Measurements from ENCODE around the gene PGA5.

PGA5 gene

DNA sequence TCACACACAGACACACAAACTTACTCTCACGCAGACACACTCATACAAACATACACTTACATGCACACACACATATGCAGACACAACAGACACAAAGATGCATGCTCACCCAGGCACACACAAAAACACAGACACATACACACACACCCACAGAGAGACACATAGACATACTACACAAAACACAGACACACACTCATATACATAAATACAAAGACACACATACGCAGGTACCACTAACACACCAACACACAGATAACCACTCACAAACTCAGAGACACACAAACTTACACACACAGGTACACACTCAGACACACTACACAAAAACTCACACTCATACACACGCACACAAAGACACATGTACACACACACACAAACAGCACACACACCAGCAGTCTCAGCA lies 31.8 kb downstream of the PGA5 start:
- Histone ChIP-seq H3K9ac (ENCODE audit: low read length) (no peak overlapping the region), H3K4me1 (ENCODE audit: insufficient read depth, low read length) (no peaks in the 10 kb centered on the region), H3K4me3 (ENCODE audit: low read depth in 1 of 2, low read length in 2 of 2) (no peak overlapping the region), H3K27me3 (ENCODE audit: control insufficient read depth in 1 of 2, insufficient read depth in 2 of 2, low read length in 2 of 2) (no peaks in the 10 kb centered on the region), H3K27ac (ENCODE audit: low read depth, low read length) (no peak overlapping the region), H3K9me3 (ENCODE audit: low read length) (no peaks in the 10 kb centered on the region), H3K36me3 (ENCODE audit: insufficient read depth, low read length) (no peaks in the 10 kb centered on the region)

- no peak overlapping the region for H3K27ac ChIP-seq (ENCODE audit: low read depth, low read length)
- no peak overlapping the region for H3K9ac ChIP-seq (ENCODE audit: low read length)
- H3K4me3 ChIP-seq (ENCODE audit: low read depth in 1 of 2, low read length in 2 of 2): no peak overlapping the region
- no peaks in the 10 kb centered on the region for H3K27me3 ChIP-seq (ENCODE audit: control insufficient read depth in 1 of 2, insufficient read depth in 2 of 2, low read length in 2 of 2)
- no peaks in the 10 kb centered on the region for H3K9me3 ChIP-seq (ENCODE audit: low read length)
- H3K36me3 ChIP-seq (ENCODE audit: insufficient read depth, low read length): no peaks in the 10 kb centered on the region
- H3K4me1 ChIP-seq (ENCODE audit: insufficient read depth, low read length): no peaks in the 10 kb centered on the region
Observed at GRCh38 chr11:61273178-61274078, 32.5 kb downstream of the PGA5 start.

GRCh38 chr11:61274084-61274483 lies 33.1 kb downstream of the PGA5 start:
- Histone ChIP-seq H3K27ac (ENCODE audit: low read depth, low read length) (no peak overlapping the region), H3K27me3 (ENCODE audit: control insufficient read depth in 1 of 2, insufficient read depth in 2 of 2, low read length in 2 of 2) (no peaks in the 10 kb centered on the region), H3K4me1 (ENCODE audit: insufficient read depth, low read length) (no peaks in the 10 kb centered on the region), H3K9ac (ENCODE audit: low read length) (no peak overlapping the region), H3K4me3 (ENCODE audit: low read depth in 1 of 2, low read length in 2 of 2) (no peak overlapping the region), H3K36me3 (ENCODE audit: insufficient read depth, low read length) (no peaks in the 10 kb centered on the region), H3K9me3 (ENCODE audit: low read length) (no peaks in the 10 kb centered on the region)

DNA sequence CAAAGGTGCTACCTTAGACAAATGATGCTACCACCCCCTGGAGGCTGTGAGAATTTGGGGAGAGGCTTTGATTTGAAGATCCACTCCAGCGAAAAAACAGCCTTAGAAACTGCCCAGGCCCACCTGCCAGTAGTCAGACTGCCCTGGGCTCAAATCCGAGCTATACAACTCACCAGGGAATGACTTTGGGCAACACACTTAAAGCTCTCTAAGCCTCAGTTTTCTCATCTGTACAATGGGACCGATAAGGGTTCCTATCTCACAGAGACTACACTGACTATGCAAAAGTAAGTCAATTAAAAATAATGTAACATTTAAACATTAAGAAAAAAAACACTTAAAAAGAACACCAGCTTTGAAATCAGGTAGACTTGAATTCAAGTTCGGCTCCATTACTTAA lies 34.2 kb downstream of the PGA5 start:
- H3K27me3 ChIP-seq (ENCODE audit: control insufficient read depth in 1 of 2, insufficient read depth in 2 of 2, low read length in 2 of 2): no peaks in the 10 kb centered on the region
- H3K27ac ChIP-seq (ENCODE audit: low read depth, low read length): no peak overlapping the region
- no peaks in the 10 kb centered on the region for H3K36me3 ChIP-seq (ENCODE audit: insufficient read depth, low read length)
- H3K9ac ChIP-seq (ENCODE audit: low read length): no peak overlapping the region
- H3K9me3 ChIP-seq (ENCODE audit: low read length): no peaks in the 10 kb centered on the region
- H3K4me3 ChIP-seq (ENCODE audit: low read depth in 1 of 2, low read length in 2 of 2): no peak overlapping the region
- H3K4me1 ChIP-seq (ENCODE audit: insufficient read depth, low read length): no peaks in the 10 kb centered on the region

DNA sequence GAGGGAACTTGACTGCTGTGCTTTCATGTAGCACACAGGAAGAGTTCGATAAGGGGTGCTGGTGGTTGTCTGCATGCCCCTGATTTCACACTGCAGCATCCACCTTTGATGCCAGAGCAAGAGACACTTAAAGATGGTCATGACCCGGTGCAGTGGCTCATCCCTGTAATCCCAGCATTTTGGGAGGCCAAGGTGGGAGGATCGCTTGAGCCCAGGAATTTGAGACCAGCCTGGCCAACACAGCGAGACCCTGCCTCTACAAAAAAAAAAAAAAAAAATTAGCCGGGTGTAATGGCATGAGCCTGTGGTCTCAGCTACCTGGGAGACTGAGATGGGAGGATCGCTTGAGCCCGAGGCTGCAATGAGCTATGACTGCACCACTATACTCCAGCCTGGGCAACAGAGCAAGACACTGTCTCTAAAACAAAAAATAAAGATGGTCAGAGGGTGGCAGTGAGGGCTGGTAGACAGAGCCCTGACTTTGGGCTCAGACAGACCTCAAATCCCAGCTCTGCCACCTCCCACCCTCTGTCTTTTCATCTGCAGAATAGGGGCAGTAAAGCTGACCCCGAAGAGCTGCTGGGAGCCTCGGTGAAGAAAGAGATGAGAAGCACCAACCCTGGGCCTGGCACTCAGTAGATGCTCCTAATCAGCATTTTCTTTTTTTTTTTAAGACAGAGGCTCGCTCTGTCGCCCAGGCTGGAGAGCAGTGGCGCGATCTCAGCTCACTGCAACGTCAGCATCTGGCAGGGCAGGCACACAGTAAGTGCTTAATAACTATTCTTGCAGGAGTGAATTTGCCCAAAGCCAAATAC lies 36.4 kb downstream of the PGA5 start:
- H3K36me3 ChIP-seq (ENCODE audit: insufficient read depth, low read length): no peaks in the 10 kb centered on the region
- H3K9ac ChIP-seq (ENCODE audit: low read length): no peak overlapping the region
- H3K4me1 ChIP-seq (ENCODE audit: insufficient read depth, low read length): no peaks in the 10 kb centered on the region
- no peak overlapping the region for H3K4me3 ChIP-seq (ENCODE audit: low read depth in 1 of 2, low read length in 2 of 2)
- no peak overlapping the region for H3K27ac ChIP-seq (ENCODE audit: low read depth, low read length)
- peaks cover 0 to 9% of the 10 kb centered on the region in 2 donors for H3K27me3 ChIP-seq (ENCODE audit: control insufficient read depth in 1 of 2, insufficient read depth in 2 of 2, low read length in 2 of 2)
- H3K9me3 ChIP-seq (ENCODE audit: low read length): no peaks in the 10 kb centered on the region

DNA sequence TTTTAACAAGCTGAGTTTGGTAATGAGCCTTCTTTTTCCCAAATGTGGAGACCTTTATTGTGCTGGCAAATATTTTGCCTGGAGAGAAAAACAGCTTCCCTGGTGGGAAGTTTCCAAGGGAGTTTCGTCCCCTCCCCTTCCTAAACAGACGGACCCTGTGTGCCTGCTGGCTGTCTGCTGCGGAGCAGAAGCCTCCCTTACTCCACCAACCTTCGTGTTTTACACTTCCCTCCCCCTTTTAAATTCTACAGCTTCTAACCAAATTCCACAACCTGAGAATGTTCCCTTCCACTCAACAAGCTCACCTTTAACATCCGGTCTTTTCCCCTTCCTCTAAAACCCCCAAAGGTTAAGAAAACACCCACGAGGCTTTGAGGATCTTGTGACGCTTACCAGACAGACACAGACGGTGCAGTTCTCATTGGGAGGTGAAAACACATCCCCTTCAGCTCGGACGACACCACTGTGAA lies 37.1 kb downstream of the PGA5 start:
- no peak overlapping the region for H3K4me3 ChIP-seq (ENCODE audit: low read depth in 1 of 2, low read length in 2 of 2)
- H3K36me3 ChIP-seq (ENCODE audit: insufficient read depth, low read length): no peaks in the 10 kb centered on the region
- peaks cover 0 to 9% of the 10 kb centered on the region in 2 donors for H3K27me3 ChIP-seq (ENCODE audit: control insufficient read depth in 1 of 2, insufficient read depth in 2 of 2, low read length in 2 of 2)
- no peak overlapping the region for H3K27ac ChIP-seq (ENCODE audit: low read depth, low read length)
- no peak overlapping the region for H3K9ac ChIP-seq (ENCODE audit: low read length)
- no peaks in the 10 kb centered on the region for H3K4me1 ChIP-seq (ENCODE audit: insufficient read depth, low read length)
- no peaks in the 10 kb centered on the region for H3K9me3 ChIP-seq (ENCODE audit: low read length)

- Histone ChIP-seq H3K36me3 (ENCODE audit: insufficient read depth, low read length) (no peaks in the 10 kb centered on the region), H3K9me3 (ENCODE audit: low read length) (no peaks in the 10 kb centered on the region), H3K4me1 (ENCODE audit: insufficient read depth, low read length) (no peaks in the 10 kb centered on the region), H3K9ac (ENCODE audit: low read length) (no peak overlapping the region), H3K27ac (ENCODE audit: low read depth, low read length) (no peak overlapping the region), H3K27me3 (ENCODE audit: control insufficient read depth in 1 of 2, insufficient read depth in 2 of 2, low read length in 2 of 2) (peaks cover 0 to 9% of the 10 kb centered on the region in 2 donors), H3K4me3 (ENCODE audit: low read depth in 1 of 2, low read length in 2 of 2) (no peak overlapping the region)
Observed at GRCh38 chr11:61279934-61280659, 39.1 kb downstream of the PGA5 start.

DNA sequence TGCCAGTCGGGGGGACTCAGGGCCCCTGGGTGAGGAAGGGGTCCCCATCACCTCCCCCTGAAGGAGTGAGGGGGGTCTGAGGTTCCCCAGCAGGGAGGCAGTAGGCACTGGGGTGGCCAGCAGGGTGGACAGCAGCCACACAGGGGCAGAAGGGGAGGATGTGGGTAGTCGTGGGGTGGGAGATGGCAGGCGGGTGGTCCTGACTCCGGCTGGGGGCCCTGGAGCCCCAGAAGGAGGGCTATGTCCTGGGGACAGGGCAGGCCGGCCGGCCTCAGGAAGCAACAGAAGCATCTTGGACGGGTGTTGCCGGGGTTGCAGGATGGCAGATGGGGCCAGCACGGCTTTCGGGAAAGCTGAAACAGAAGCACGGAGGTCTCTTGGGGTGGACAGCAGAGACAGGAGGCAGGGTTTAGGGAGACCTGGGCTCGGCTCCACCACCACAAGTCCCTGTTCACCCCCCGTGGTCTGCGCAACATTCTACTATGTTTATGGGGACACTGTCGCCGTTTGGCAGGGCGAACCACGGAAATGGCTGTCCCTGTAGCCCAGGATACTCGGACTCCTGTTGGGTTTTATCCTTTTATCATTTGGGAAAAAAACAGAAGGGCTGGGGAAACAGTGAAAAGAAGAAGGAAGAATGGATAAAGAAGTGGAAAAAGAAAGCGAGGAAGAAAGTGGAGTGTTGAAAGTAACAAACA lies 40.1 kb downstream of the PGA5 start:
- Histone ChIP-seq H3K9ac (ENCODE audit: low read length) (no peak overlapping the region), H3K9me3 (ENCODE audit: low read length) (no peaks in the 10 kb centered on the region), H3K27me3 (ENCODE audit: control insufficient read depth in 1 of 2, insufficient read depth in 2 of 2, low read length in 2 of 2) (peaks cover 0 to 9% of the 10 kb centered on the region in 2 donors), H3K27ac (ENCODE audit: low read depth, low read length) (no peak overlapping the region), H3K4me3 (ENCODE audit: low read depth in 1 of 2, low read length in 2 of 2) (no peak overlapping the region), H3K36me3 (ENCODE audit: insufficient read depth, low read length) (no peaks in the 10 kb centered on the region), H3K4me1 (ENCODE audit: insufficient read depth, low read length) (no peaks in the 10 kb centered on the region)

DNA sequence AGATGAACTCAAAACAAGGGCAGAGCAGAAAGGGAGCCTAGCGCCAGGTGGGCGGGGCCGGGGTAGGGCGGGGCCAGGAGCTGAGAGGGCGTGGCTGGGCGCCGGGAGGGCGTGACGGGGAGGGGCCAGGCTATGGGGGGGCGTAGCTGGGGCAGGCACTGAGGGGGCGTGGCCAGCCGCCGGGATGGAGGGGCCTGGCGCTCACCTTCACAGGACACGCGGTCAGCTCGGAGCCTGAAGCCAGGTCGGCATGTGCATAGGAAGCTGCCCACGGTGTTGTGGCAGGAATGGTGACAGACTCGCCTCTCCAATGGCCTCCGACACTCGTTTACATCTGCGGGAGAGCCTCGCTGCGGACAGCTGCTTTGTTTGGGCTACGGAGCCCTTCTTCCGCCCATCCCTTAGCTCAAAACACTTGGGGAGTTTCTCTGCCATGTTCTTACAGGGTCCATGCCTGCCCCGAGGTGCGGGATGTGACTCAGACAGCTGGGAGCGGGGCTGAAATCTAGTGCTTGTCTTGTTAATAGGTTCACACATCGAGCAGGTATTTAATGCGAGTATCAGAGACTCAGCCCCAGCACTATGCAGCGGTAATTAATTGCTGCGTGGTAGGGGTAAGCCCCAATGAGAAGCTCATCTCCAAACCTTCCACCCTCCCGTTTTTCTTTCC lies 40.7 kb downstream of the PGA5 start:
- Histone ChIP-seq H3K9ac (ENCODE audit: low read length) (no peak overlapping the region), H3K27ac (ENCODE audit: low read depth, low read length) (no peak overlapping the region), H3K9me3 (ENCODE audit: low read length) (no peaks in the 10 kb centered on the region), H3K27me3 (ENCODE audit: control insufficient read depth in 1 of 2, insufficient read depth in 2 of 2, low read length in 2 of 2) (peaks cover 0 to 9% of the 10 kb centered on the region in 2 donors), H3K4me1 (ENCODE audit: insufficient read depth, low read length) (no peaks in the 10 kb centered on the region), H3K36me3 (ENCODE audit: insufficient read depth, low read length) (no peaks in the 10 kb centered on the region), H3K4me3 (ENCODE audit: low read depth in 1 of 2, low read length in 2 of 2) (no peak overlapping the region)

- Histone ChIP-seq H3K27ac (ENCODE audit: low read depth, low read length) (no peak overlapping the region), H3K4me3 (ENCODE audit: low read depth in 1 of 2, low read length in 2 of 2) (no peak overlapping the region), H3K36me3 (ENCODE audit: insufficient read depth, low read length) (no peaks in the 10 kb centered on the region), H3K9ac (ENCODE audit: low read length) (no peak overlapping the region), H3K27me3 (ENCODE audit: control insufficient read depth in 1 of 2, insufficient read depth in 2 of 2, low read length in 2 of 2) (peaks cover 0 to 9% of the 10 kb centered on the region in 2 donors), H3K4me1 (ENCODE audit: insufficient read depth, low read length) (no peaks in the 10 kb centered on the region), H3K9me3 (ENCODE audit: low read length) (no peaks in the 10 kb centered on the region)
Observed at GRCh38 chr11:61283613-61284012, 42.6 kb downstream of the PGA5 start.

Data from muscle layer of colon (tissue), 2 donors.